Naive thymus-derived CD8-positive, alpha-beta T cell (primary cell): ENCODE data around the gene CYGB. TPM values are rescaled to one million over a fixed set of nuclear protein-coding genes. Genes with fewer than 3 reads are reported as not detected.

Experiments used
- ATAC-seq, 2 donors: fragments of 150-1000 bp; cut with Tn5 transposase in 1 of 2; sonication (Bioruptor Pico), chemical (Tn5 transposase) in 1 of 2; 1 replicate in 1 of 2; 2 replicates in 1 of 2; pipeline ENCODE4 v1.10.0; 2021; ENCODE audit warnings: mild to moderate bottlenecking in 2 of 2, moderate library complexity in 2 of 2
- POLR2A ChIA-PET: fragments of 350-600 bp; sonication (Branson Sonifier 250); formaldehyde crosslinking; loops from one replicate; lab custom pipeline; 2021; ENCODE audit warnings: antibody characterized with exemption; lab: Charles Lee
- DNase-seq, 10 donors: peaks; one replicate each; pipeline versions ENCODE4 v3.0.0 to v3.0.0-alpha.2; 2020 to 2022
- H3K27ac Mint-ChIP-seq, 10 donors: one replicate each; pipeline ENCODE4 v1.8.0; 2020 to 2022; ENCODE audit warnings: mild to moderate bottlenecking in 10 of 10, mixed read lengths in 10 of 10, moderate library complexity in 4 of 10, inconsistent platforms in 1 of 10
- H3K27me3 Mint-ChIP-seq, 5 donors: one replicate each; pipeline ENCODE4 v1.8.0; 2021 to 2022; ENCODE audit warnings: mixed read lengths in 5 of 5
- H3K36me3 Mint-ChIP-seq, 3 donors: one replicate each; pipeline ENCODE4 v1.8.0; 2020 to 2022; ENCODE audit warnings: mixed read lengths in 3 of 3, mild to moderate bottlenecking in 2 of 3, inconsistent platforms in 1 of 3
- H3K4me1 Mint-ChIP-seq, 4 donors: one replicate each; pipeline ENCODE4 v1.8.0; 2021 to 2022; ENCODE audit warnings: mixed read lengths in 4 of 4
- H3K4me3 Mint-ChIP-seq, 10 donors: one replicate each; pipeline ENCODE4 v1.8.0; 2020 to 2022; ENCODE audit warnings: mild to moderate bottlenecking in 10 of 10, mixed read lengths in 10 of 10, moderate library complexity in 6 of 10, inconsistent platforms in 1 of 10
- H3K9me3 Mint-ChIP-seq, 9 donors: one replicate each; pipeline ENCODE4 v1.8.0; 2020 to 2022; ENCODE audit warnings: mixed read lengths in 9 of 9, mild to moderate bottlenecking in 3 of 9, inconsistent platforms in 1 of 9, moderate library complexity in 1 of 9
- polyA plus RNA-seq, 3 donors: library from polyadenylated mRNA; unstranded; fragments of 300-500 nt; fragmentation: Illumina TruSeq; gene quantifications; one replicate each; pipeline ENCODE4 v1.2.3, GENCODE V29; 2021
- total RNA-seq, 8 experiments: library from RNA in 2 of 8; stranded (reverse) in 2 of 8; gene quantifications; one replicate each; pipeline ENCODE4 v1.2.3 and lab custom pipeline; 2021 to 2026

The CYGB gene
- 1 to 10 TPM in 1 of 2 experiments, under 1 TPM in 1; 0.52 to 2.1 TPM for total RNA-seq
- polyA plus RNA-seq: 1 to 10 TPM in 1 of 3 donors, under 1 TPM in 2; 0.40 to 1.0 (median 0.53) TPM
- total RNA-seq (lab: John Stamatoyannopoulos, UW): 0.08 to 1.5 (median 0.75) reads per million in 6 experiments

- peak within 1 kb of the TSS in 4 of 10 donors; percentile 11 to 76 (median 66) for H3K27ac Mint-ChIP-seq
- POLR2A ChIA-PET: interaction anchor here (1.2 to 5.3 kb wide), 4 partner anchors 9 to 22 kb away, joined by 3 to 46 read pairs (median 12); no protein-coding TSS in a partner anchor
- H3K4me3 Mint-ChIP-seq: peak within 1 kb of the TSS; percentile 54 to 81 (median 69)
- DNase-seq (peak in 8 of 10 donors; percentile 14 to 78 (median 45)), ATAC-seq (peak; percentile 79 to 81)
- H3K36me3 Mint-ChIP-seq: peaks cover 0 to 2% (median 0%) of the 10 kb centered on the region in 3 donors
- H3K4me1 Mint-ChIP-seq: peaks cover 10 to 46% (median 32%) of the 10 kb centered on the region in 4 donors
- no peaks in the 10 kb centered on the region for H3K9me3 Mint-ChIP-seq
- H3K27me3 Mint-ChIP-seq: peaks cover 0 to 19% (median 7%) of the 10 kb centered on the region in 5 donors
Observed at GRCh38 chr17:76537578-76538280, at the start of gene CYGB. Gene CYGB, minus strand, starts transcription at chr17:76537709. Its CDS starts 167 bp downstream, at chr17:76537542.

GRCh38 chr17:76586741-76587487 lies 49.4 kb upstream of the CYGB start:
- POLR2A ChIA-PET: no interaction called here
- no peak for ATAC-seq
- no peak for DNase-seq
- Mint-ChIP-seq H3K9me3 (peaks cover 0 to 8% (median 2%) of the 10 kb centered on the region in 9 donors), H3K27me3 (peaks cover 31 to 53% (median 39%) of the 10 kb centered on the region in 5 donors), H3K4me3 (peak overlapping the region in 9 of 10 donors; percentile 33 to 75 (median 54)), H3K4me1 (peaks cover 3 to 17% (median 12%) of the 10 kb centered on the region in 4 donors), H3K27ac (peak overlapping the region in 1 of 10 donors; percentile 61), H3K36me3 (peaks cover 2 to 9% (median 7%) of the 10 kb centered on the region in 3 donors)

GRCh38 chr17:76585649-76586593 lies 48.4 kb upstream of the CYGB start, which contains the start of gene ST6GALNAC2:
Gene ST6GALNAC2, minus strand, starts transcription at chr17:76585860. Its CDS starts 52 bp downstream, at chr17:76585808.
- POLR2A ChIA-PET: interaction anchor here (0.6 to 0.8 kb wide), 2 partner anchors 85 to 499 kb away, joined by 3 to 4 read pairs; no protein-coding TSS in a partner anchor
- Mint-ChIP-seq H3K27me3 (peaks cover 30 to 52% (median 39%) of the 10 kb centered on the region in 5 donors), H3K4me3 (peak within 1 kb of the TSS; percentile 45 to 78 (median 71)), H3K36me3 (peaks cover 2 to 9% (median 7%) of the 10 kb centered on the region in 3 donors), H3K27ac (peak within 1 kb of the TSS in 1 of 10 donors; percentile 57), H3K9me3 (peaks cover 0 to 8% (median 2%) of the 10 kb centered on the region in 9 donors), H3K4me1 (peaks cover 3 to 17% (median 12%) of the 10 kb centered on the region in 4 donors)
- peak; percentile 77 to 79 for ATAC-seq
- peak in 6 of 10 donors; percentile 21 to 32 (median 28) for DNase-seq

- Mint-ChIP-seq H3K4me1 (peaks cover 3 to 17% (median 12%) of the 10 kb centered on the region in 4 donors), H3K9me3 (peaks cover 0 to 8% (median 2%) of the 10 kb centered on the region in 9 donors), H3K27me3 (peaks cover 30 to 48% (median 37%) of the 10 kb centered on the region in 5 donors), H3K4me3 (peak overlapping the region; percentile 45 to 78 (median 71)), H3K36me3 (peaks cover 2 to 9% (median 7%) of the 10 kb centered on the region in 3 donors), H3K27ac (no peak overlapping the region)
- ATAC-seq (peak; percentile 24 to 35), DNase-seq (peak in 1 of 10 donors; percentile 25)
- POLR2A ChIA-PET: interaction anchor here (1.1 kb wide), 1 partner anchor 27 kb away, joined by 4 read pairs; no protein-coding TSS in a partner anchor
Observed at GRCh38 chr17:76585033-76585648, 47.6 kb upstream of the CYGB start.

- ATAC-seq: no peak
- Mint-ChIP-seq H3K4me3 (peak overlapping the region; percentile 36 to 78 (median 71)), H3K36me3 (peaks cover 2 to 9% (median 7%) of the 10 kb centered on the region in 3 donors), H3K27me3 (peaks cover 28 to 46% (median 31%) of the 10 kb centered on the region in 5 donors), H3K27ac (no peak overlapping the region), H3K9me3 (peaks cover 0 to 8% (median 2%) of the 10 kb centered on the region in 9 donors), H3K4me1 (peaks cover 3 to 17% (median 12%) of the 10 kb centered on the region in 4 donors)
- POLR2A ChIA-PET: interaction anchor here (1.1 kb wide), 1 partner anchor 26 kb away, joined by 4 read pairs; no protein-coding TSS in a partner anchor
- DNase-seq: no peak
Observed at GRCh38 chr17:76584427-76585032, 47.0 kb upstream of the CYGB start.

- H3K4me3 Mint-ChIP-seq: no peak overlapping the region
- peaks cover 12 to 30% (median 15%) of the 10 kb centered on the region in 5 donors for H3K27me3 Mint-ChIP-seq
- no peak overlapping the region for H3K27ac Mint-ChIP-seq
- H3K4me1 Mint-ChIP-seq: peaks cover 3 to 17% (median 12%) of the 10 kb centered on the region in 4 donors
- ATAC-seq: no peak
- no peaks in the 10 kb centered on the region for H3K9me3 Mint-ChIP-seq
- no peaks in the 10 kb centered on the region for H3K36me3 Mint-ChIP-seq
- DNase-seq: no peak
- POLR2A ChIA-PET: interaction anchor here (0.7 to 1.0 kb wide), 3 partner anchors 15 to 1066 kb away, joined by 4 to 5 read pairs (median 4); partner anchors contain the start of gene TSEN54
Observed at GRCh38 chr17:76582660-76583059, 45.2 kb upstream of the CYGB start.

GRCh38 chr17:76581515-76581914 lies 44.0 kb upstream of the CYGB start:
- H3K4me1 Mint-ChIP-seq: peaks cover 0 to 11% (median 3%) of the 10 kb centered on the region in 4 donors
- ATAC-seq (no peak), DNase-seq (no peak)
- H3K27me3 Mint-ChIP-seq: peaks cover under 1 to 21% (median 8%) of the 10 kb centered on the region in 5 donors
- H3K27ac Mint-ChIP-seq: no peak overlapping the region
- H3K9me3 Mint-ChIP-seq: no peaks in the 10 kb centered on the region
- POLR2A ChIA-PET: no interaction called here
- no peak overlapping the region for H3K4me3 Mint-ChIP-seq
- no peaks in the 10 kb centered on the region for H3K36me3 Mint-ChIP-seq

GRCh38 chr17:76579281-76579680 lies 41.8 kb upstream of the CYGB start:
- Mint-ChIP-seq H3K36me3 (no peaks in the 10 kb centered on the region), H3K4me3 (no peak overlapping the region), H3K9me3 (no peaks in the 10 kb centered on the region), H3K27me3 (peaks cover 0 to 8% (median 5%) of the 10 kb centered on the region in 5 donors), H3K27ac (no peak overlapping the region), H3K4me1 (peaks cover 0 to 3% (median 0%) of the 10 kb centered on the region in 4 donors)
- DNase-seq (no peak), ATAC-seq (no peak)
- POLR2A ChIA-PET: no interaction called here

- ATAC-seq (no peak), DNase-seq (no peak)
- Mint-ChIP-seq H3K9me3 (no peaks in the 10 kb centered on the region), H3K27me3 (peaks cover 0 to 3% (median 0%) of the 10 kb centered on the region in 5 donors), H3K36me3 (no peaks in the 10 kb centered on the region), H3K4me1 (no peaks in the 10 kb centered on the region), H3K4me3 (no peak overlapping the region), H3K27ac (no peak overlapping the region)
- POLR2A ChIA-PET: interaction anchor here (1.0 kb wide), 1 partner anchor 19 kb away, joined by 3 read pairs; no protein-coding TSS in a partner anchor
Observed at GRCh38 chr17:76578376-76578775, 40.9 kb upstream of the CYGB start.

GRCh38 chr17:76577876-76578275 lies 40.4 kb upstream of the CYGB start:
- Mint-ChIP-seq H3K36me3 (no peaks in the 10 kb centered on the region), H3K27me3 (peaks cover 0 to 3% (median 0%) of the 10 kb centered on the region in 5 donors), H3K4me3 (no peak overlapping the region), H3K9me3 (no peaks in the 10 kb centered on the region), H3K4me1 (no peaks in the 10 kb centered on the region), H3K27ac (no peak overlapping the region)
- ATAC-seq (no peak), DNase-seq (no peak)
- POLR2A ChIA-PET: interaction anchor here (1.0 kb wide), 1 partner anchor 20 kb away, joined by 3 read pairs; no protein-coding TSS in a partner anchor
